ENCODE data around the gene SNX19. TPM values are rescaled to one million over a fixed set of nuclear protein-coding genes. Genes with fewer than 3 reads are reported as not detected.
"Not testable (repeated sequence)": the region's sequence is repeated elsewhere in the genome, so short reads cannot be mapped to it uniquely, and the experiment has no call there.

Gene SNX19
- total and polyA plus RNA-seq, 12 donors: 13.6 to 102 (median 65.3) TPM

DNA sequence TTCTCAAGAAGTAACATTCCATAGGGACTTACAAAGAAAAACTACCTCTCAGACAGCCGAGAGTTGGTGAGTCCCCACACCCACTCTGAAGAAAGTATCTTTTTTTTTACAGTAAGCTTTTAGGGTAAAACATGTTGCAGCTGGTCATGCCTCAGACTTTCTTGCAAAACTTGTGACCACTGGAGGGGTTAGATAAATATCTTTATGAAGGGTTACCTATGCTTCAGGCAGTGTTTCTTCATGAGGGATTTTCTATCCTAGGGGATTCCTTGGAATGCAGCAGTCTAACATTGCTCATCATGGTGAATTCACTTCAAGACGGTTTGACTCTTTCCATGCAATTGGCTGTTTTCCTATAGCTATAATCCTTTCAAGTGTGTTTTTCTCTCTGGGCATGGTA is 20.8 kb upstream of the SNX19 start:
- Histone ChIP-seq H3K27me3 (no peaks in the 10 kb centered on the region), H3K27ac (no peak overlapping the region), H3K4me1 (replicated peaks in 1 of 2) (no peaks in the 10 kb centered on the region), H3K36me3 (replicated peaks in 1 of 2) (no peaks in the 10 kb centered on the region), H3K9me3 (replicated peaks in 1 of 3) (no peaks in the 10 kb centered on the region), H3K4me3 (no peak overlapping the region)
- intact Hi-C loops (cut with DNase I): no loop called here
- DNase-seq: no peak
- TF ChIP-seq POLR2A (IDR thresholded peaks at IDR 0.05): no peak
- no peak for TF ChIP-seq CTCF (IDR thresholded peaks at IDR 0.05)
- 48 to 68% (median 66%) methylated on average over 2 of the region's 2 CpGs for WGBS, 4 donors

DNA sequence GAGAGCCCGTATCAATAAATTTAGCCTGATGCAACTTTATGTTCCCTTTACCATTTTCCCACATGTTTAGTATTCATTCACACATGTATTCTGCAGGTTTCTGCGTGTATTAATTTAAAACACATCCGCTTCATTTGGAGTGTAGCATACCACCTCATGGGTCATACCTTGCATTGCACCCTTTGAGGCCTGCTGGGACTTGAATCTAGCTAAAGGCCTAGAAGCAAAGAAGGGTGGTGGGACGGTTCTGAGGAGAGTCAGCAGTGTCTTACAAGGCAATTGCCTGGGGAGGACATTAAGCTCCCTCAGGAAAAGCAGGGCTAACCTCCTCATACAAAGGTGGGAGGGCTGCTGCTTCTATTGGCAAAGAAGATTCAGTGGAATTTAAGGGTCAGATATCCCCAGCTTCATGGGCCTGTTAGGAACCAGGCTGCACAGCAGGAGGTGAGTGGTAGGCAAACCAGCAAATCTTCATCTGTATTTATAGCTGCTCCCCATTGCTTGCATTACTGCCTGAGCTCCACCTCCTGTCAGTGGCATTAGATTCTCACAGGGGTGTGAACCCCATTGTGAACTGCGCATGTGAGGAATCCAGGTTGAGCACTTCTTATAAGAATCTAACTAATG is 15.9 kb upstream of the SNX19 start:
- Histone ChIP-seq H3K27me3 (no peaks in the 10 kb centered on the region), H3K27ac (no peak overlapping the region), H3K4me1 (replicated peaks in 1 of 2) (no peaks in the 10 kb centered on the region), H3K9me3 (replicated peaks in 1 of 3) (no peaks in the 10 kb centered on the region), H3K4me3 (no peak overlapping the region), H3K36me3 (replicated peaks in 1 of 2) (no peaks in the 10 kb centered on the region)
- 89 to 93% (median 91%) methylated on average over 5 of the region's 5 CpGs for WGBS, 4 donors
- DNase-seq: no peak
- TF ChIP-seq POLR2A (IDR thresholded peaks at IDR 0.05): no peak
- TF ChIP-seq CTCF (IDR thresholded peaks at IDR 0.05): no peak
- intact Hi-C loops (cut with DNase I): no loop called here

GRCh38 chr11:130924750-130925149 is 8.5 kb upstream of the SNX19 start:
- TF ChIP-seq CTCF (IDR thresholded peaks at IDR 0.05) (no peak), POLR2A (IDR thresholded peaks at IDR 0.05) (no peak)
- H3K27ac ChIP-seq: no peak overlapping the region
- no peak overlapping the region for H3K4me3 ChIP-seq
- intact Hi-C loops (cut with DNase I): no loop called here
- no peaks in the 10 kb centered on the region for H3K4me1 ChIP-seq (replicated peaks in 1 of 2)
- no peak for DNase-seq
- no peaks in the 10 kb centered on the region for H3K36me3 ChIP-seq (replicated peaks in 1 of 2)
- H3K9me3 ChIP-seq (replicated peaks in 1 of 3): no peaks in the 10 kb centered on the region
- peaks cover 3% of the 10 kb centered on the region for H3K27me3 ChIP-seq
- 33 to 43% (median 39%) methylated on average over 3 of the region's 3 CpGs for WGBS, 4 donors

DNA sequence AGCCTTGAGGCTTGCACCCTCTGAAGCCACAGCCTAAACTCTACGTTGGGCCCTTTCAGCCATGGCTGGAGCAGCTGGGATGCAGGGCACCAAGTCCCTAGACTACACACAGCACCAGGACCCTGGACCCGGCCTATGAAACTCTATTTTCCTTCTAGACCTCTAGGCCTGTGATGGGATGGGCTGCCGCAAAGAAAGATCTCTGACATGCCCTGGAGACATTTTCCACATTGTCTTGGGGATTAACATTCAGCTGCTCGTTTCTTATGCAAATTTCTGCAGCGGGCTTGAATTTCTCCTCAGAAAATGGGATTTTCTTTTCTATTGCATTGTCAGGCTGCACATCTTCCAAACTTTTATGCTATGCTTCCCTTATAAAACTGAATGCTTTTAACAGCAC is 4.3 kb upstream of the SNX19 start:
- 69 to 73% (median 72%) methylated on average over 5 of the region's 5 CpGs for WGBS, 4 donors
- H3K4me3 ChIP-seq; intact Hi-C loops (cut with DNase I); H3K27ac ChIP-seq; DNase-seq; H3K9me3 ChIP-seq (replicated peaks in 1 of 3); H3K27me3 ChIP-seq; H3K36me3 ChIP-seq (replicated peaks in 1 of 2); H3K4me1 ChIP-seq (replicated peaks in 1 of 2): not testable (repeated sequence)

DNA sequence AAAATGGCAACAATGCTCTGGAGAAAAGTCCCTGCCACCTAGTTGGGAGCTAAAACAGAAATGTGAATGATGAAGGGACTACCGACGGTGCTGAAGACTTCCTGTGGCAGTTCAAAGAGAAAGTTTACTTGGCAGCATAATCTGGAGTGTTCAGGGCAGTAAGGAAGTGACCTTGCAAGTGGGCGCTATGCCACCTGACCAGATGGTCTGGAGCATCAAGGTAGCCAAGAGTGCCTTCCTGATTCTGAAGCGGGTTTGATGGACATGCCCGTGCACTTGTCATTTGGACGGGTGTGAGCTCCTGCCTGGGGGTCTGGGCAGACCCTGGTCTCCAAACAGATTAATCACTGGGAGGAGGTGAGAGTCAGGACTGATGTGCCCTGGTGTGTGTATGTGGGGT is 1.8 kb upstream of the SNX19 start:
- no peaks in the 10 kb centered on the region for H3K9me3 ChIP-seq (replicated peaks in 1 of 3)
- intact Hi-C loops (cut with DNase I): no loop called here
- DNase-seq: peak in 2 of 7 donors; percentile 16 to 27
- 50 to 66% (median 55%) methylated on average over 6 of the region's 6 CpGs for WGBS, 4 donors
- peaks cover 0 to 9% of the 10 kb centered on the region in 2 donors for H3K36me3 ChIP-seq (replicated peaks in 1 of 2)
- peaks cover 12% of the 10 kb centered on the region in 2 donors for H3K4me1 ChIP-seq (replicated peaks in 1 of 2)
- no peak for TF ChIP-seq POLR2A (IDR thresholded peaks at IDR 0.05)
- TF ChIP-seq CTCF (IDR thresholded peaks at IDR 0.05): no peak
- no peaks in the 10 kb centered on the region for H3K27me3 ChIP-seq
- no peak overlapping the region for H3K27ac ChIP-seq
- no peak overlapping the region for H3K4me3 ChIP-seq

All from adrenal gland (tissue), 12 donors.